OCI-LY7 (cell line): Measurements from ENCODE around the gene PRR16.

Source experiments
- EZH2phosphoT487 ChIP-seq: fragments of 200-600 bp; sonication (generic); IDR thresholded peaks from 2 replicates; pipeline ENCODE4 v1.6.1; 2018; ENCODE audit warnings: low read depth, borderline replicate concordance, mild to moderate bottlenecking, mixed run types, antibody characterized with exemption, low read length, moderate library complexity, mixed read lengths
- TF ChIP-seq, protein P1 (sequence below): fragments of 200-600 bp; sonication (generic); conservative IDR thresholded peaks from 2 replicates; pipeline ENCODE4 v1.5.1; 2014; ENCODE audit warnings: mild to moderate bottlenecking, antibody characterized with exemption, low read length, moderate library complexity, mixed read lengths

DNA sequence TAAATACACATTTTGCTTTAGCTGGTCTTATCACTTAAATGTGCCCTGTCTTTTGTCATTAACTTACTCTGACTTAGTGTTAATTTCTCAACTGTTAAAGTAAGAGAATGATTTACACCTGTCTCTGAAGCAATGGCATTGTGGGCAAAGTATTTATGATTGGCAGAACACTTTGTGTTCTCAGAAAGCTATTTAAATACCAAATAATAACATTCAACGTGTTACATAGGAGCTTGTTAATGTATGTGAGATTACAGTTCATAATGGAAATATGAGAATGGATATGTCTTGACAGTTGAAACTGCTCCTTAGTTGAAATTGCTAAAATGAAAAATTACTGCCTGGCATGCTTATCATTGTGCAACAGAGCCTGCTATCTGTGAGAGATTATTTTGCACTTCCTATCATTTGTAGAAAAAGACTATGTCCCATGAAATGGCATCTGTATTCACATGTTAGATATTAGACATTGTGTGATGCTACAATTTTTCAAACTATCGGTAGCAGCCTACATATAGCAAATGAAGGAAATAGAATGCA lies 46.1 kb downstream of the PRR16 start:
- TF ChIP-seq, protein P1, sequence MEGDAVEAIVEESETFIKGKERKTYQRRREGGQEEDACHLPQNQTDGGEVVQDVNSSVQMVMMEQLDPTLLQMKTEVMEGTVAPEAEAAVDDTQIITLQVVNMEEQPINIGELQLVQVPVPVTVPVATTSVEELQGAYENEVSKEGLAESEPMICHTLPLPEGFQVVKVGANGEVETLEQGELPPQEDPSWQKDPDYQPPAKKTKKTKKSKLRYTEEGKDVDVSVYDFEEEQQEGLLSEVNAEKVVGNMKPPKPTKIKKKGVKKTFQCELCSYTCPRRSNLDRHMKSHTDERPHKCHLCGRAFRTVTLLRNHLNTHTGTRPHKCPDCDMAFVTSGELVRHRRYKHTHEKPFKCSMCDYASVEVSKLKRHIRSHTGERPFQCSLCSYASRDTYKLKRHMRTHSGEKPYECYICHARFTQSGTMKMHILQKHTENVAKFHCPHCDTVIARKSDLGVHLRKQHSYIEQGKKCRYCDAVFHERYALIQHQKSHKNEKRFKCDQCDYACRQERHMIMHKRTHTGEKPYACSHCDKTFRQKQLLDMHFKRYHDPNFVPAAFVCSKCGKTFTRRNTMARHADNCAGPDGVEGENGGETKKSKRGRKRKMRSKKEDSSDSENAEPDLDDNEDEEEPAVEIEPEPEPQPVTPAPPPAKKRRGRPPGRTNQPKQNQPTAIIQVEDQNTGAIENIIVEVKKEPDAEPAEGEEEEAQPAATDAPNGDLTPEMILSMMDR, result no peak
- no peak for TF ChIP-seq EZH2phosphoT487
